WTC11 (cell line): ENCODE measurements around the gene MCF2L. TPM values are rescaled to one million over a fixed set of nuclear protein-coding genes. Genes with fewer than 3 reads are reported as not detected.

Experiments
- ATAC-seq: fragments of 200-7000 bp; cut with Tn5 transposase; 2 replicates; pipeline ENCODE4 v1.10.0; 2021; ENCODE audit warnings: mild to moderate bottlenecking, moderate library complexity
- CTCF ChIA-PET: fragments of 300-600 bp; sonication (Branson Sonifier 250); formaldehyde crosslinking; loops from one replicate; lab custom pipeline; 2021; ENCODE audit warnings: antibody characterized with exemption; lab: Charles Lee
- POLR2A ChIA-PET: fragments of 350-600 bp; sonication (Branson Sonifier 250); formaldehyde crosslinking; loops from one replicate; lab custom pipeline; 2021; ENCODE audit warnings: antibody characterized with exemption; lab: Charles Lee
- DNase-seq: peaks from one replicate; pipeline ENCODE4 v3.0.0; 2021; ENCODE audit warnings: low spot score
- H3K27ac Mint-ChIP-seq: 2 replicates; pipeline ENCODE4 v1.8.0; 2021; ENCODE audit warnings: mixed read lengths
- H3K27me3 Mint-ChIP-seq: 2 replicates; pipeline ENCODE4 v1.8.0; 2021; ENCODE audit warnings: low read depth, mild to moderate bottlenecking, moderate library complexity, mixed read lengths
- H3K36me3 Mint-ChIP-seq: 2 replicates; pipeline ENCODE4 v1.8.0; 2021; ENCODE audit warnings: mixed read lengths
- H3K4me1 Mint-ChIP-seq: 2 replicates; pipeline ENCODE4 v1.8.0; 2022; ENCODE audit warnings: mixed read lengths
- H3K4me3 Mint-ChIP-seq: 2 replicates; pipeline ENCODE4 v1.8.0; 2021; ENCODE audit warnings: mild to moderate bottlenecking, moderate library complexity, mixed read lengths
- H3K9me3 Mint-ChIP-seq: 2 replicates; pipeline ENCODE4 v1.8.0; 2021; ENCODE audit warnings: mixed read lengths
- EMX1 ChIP-seq: fragments of 250-450 bp; sonication (Bioruptor Pico); IDR thresholded peaks from 2 replicates; pipeline ENCODE4 v1.8.0; 2021; ENCODE audit warnings: mild to moderate bottlenecking
- ETV6 ChIP-seq: sonication (generic); formaldehyde crosslinking; IDR thresholded peaks from 2 replicates; pipeline ENCODE4 v1.8.1; 2022; ENCODE audit warnings: mild to moderate bottlenecking, missing genetic modification reagents
- GTF2I ChIP-seq: fragments of 250-450 bp; sonication (Bioruptor Pico); conservative IDR thresholded peaks from 2 replicates; pipeline ENCODE4 v1.4.0; 2021; ENCODE audit warnings: mild to moderate bottlenecking
- HMGA2 ChIP-seq: fragments of 250-450 bp; sonication (Bioruptor Pico); IDR thresholded peaks from 2 replicates; pipeline ENCODE4 v1.4.0; 2021; ENCODE audit warnings: mild to moderate bottlenecking, moderate library complexity
- NFATC4 ChIP-seq: fragments of 250-450 bp; sonication (Bioruptor Pico); IDR thresholded peaks from 2 replicates; pipeline ENCODE4 v1.9.0; 2021; ENCODE audit warnings: mild to moderate bottlenecking
- NR1H2 ChIP-seq: sonication (generic); formaldehyde crosslinking; IDR thresholded peaks from 2 replicates; pipeline ENCODE4 v1.9.0; 2021; ENCODE audit warnings: mild to moderate bottlenecking, moderate library complexity, missing genetic modification reagents
- NR2C2 ChIP-seq: sonication (generic); formaldehyde crosslinking; IDR thresholded peaks from 2 replicates; pipeline ENCODE4 v1.8.0; 2022; ENCODE audit warnings: mild to moderate bottlenecking, missing genetic modification reagents
- RELA ChIP-seq: sonication (generic); formaldehyde crosslinking; IDR thresholded peaks from 2 replicates; pipeline ENCODE4 v1.8.1; 2022; ENCODE audit warnings: missing genetic modification reagents, mild to moderate bottlenecking, borderline replicate concordance
- SOX15 ChIP-seq: fragments of 250-450 bp; sonication (Bioruptor Pico); IDR thresholded peaks from 2 replicates; pipeline ENCODE4 v1.9.0; 2021; ENCODE audit warnings: mild to moderate bottlenecking
- TP53 ChIP-seq: sonication (generic); formaldehyde crosslinking; IDR thresholded peaks from 2 replicates; pipeline ENCODE4 v1.8.1; 2023; ENCODE audit warnings: mild to moderate bottlenecking, missing genetic modification reagents
- ZNF263 ChIP-seq: sonication (generic); formaldehyde crosslinking; IDR thresholded peaks from 2 replicates; pipeline ENCODE4 v1.8.1; 2022; ENCODE audit warnings: low read depth, mild to moderate bottlenecking, moderate library complexity, missing genetic modification reagents
- total RNA-seq: library from RNA; stranded (reverse); gene quantifications from 3 replicates; pipeline ENCODE4 v1.2.3, GENCODE V29; 2021
- TF ChIP-seq, protein P1 (sequence below): fragments of 250-450 bp; sonication (Bioruptor Pico); IDR thresholded peaks from 2 replicates; pipeline ENCODE4 v1.9.0; 2021; ENCODE audit warnings: moderate library complexity, mild to moderate bottlenecking, inconsistent platforms, borderline replicate concordance
- TF ChIP-seq, protein P2 (sequence below): sonication (generic); formaldehyde crosslinking; conservative IDR thresholded peaks from 2 replicates; pipeline ENCODE4 v1.8.1; 2023; ENCODE audit warnings: mild to moderate bottlenecking, low read depth, missing genetic modification reagents, moderate library complexity
- TF ChIP-seq, protein P3 (sequence below): sonication (generic); formaldehyde crosslinking; IDR thresholded peaks from 2 replicates; pipeline ENCODE4 v1.8.0; 2023; ENCODE audit warnings: missing genetic modification reagents
- TF ChIP-seq, protein P4 (sequence below): sonication (generic); formaldehyde crosslinking; IDR thresholded peaks from 2 replicates; pipeline ENCODE4 v1.8.1; 2023; ENCODE audit warnings: mild to moderate bottlenecking, missing genetic modification reagents, moderate library complexity
- TF ChIP-seq, protein P5 (sequence below): sonication (generic); formaldehyde crosslinking; IDR thresholded peaks from 2 replicates; pipeline ENCODE4 v1.8.1; 2022; ENCODE audit warnings: mild to moderate bottlenecking, moderate library complexity, missing genetic modification reagents
- TF ChIP-seq, protein P6 (sequence below): sonication (generic); formaldehyde crosslinking; IDR thresholded peaks from 2 replicates; pipeline ENCODE4 v1.8.0; 2022; ENCODE audit warnings: mild to moderate bottlenecking, missing genetic modification reagents

MCF2L gene
- total RNA-seq, 1 experiment from 2014 or later: 34.8 TPM

DNA sequence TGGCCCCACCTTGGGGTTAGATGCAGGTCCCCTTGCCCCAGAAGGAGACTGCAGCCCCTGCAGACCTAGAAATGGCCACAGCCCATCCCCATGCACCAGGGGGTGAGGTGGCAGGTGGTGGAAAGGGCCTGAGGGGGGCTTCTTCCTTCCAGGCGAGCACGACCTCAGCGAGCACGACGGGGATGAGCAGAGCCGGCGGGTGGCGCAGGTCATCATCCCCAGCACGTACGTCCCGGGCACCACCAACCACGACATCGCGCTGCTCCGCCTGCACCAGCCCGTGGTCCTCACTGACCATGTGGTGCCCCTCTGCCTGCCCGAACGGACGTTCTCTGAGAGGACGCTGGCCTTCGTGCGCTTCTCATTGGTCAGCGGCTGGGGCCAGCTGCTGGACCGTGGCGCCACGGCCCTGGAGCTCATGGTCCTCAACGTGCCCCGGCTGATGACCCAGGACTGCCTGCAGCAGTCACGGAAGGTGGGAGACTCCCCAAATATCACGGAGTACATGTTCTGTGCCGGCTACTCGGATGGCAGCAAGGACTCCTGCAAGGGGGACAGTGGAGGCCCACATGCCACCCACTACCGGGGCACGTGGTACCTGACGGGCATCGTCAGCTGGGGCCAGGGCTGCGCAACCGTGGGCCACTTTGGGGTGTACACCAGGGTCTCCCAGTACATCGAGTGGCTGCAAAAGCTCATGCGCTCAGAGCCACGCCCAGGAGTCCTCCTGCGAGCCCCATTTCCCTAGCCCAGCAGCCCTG is 149.4 kb downstream of the MCF2L start:
- 0 out of 2 replicates have a peak, but pooled peaks cover 2% of the 10 kb centered on the region for H3K36me3 Mint-ChIP-seq
- no peak for TF ChIP-seq ZNF263 (CRISPR knock-in tag)
- TF ChIP-seq, protein P1, sequence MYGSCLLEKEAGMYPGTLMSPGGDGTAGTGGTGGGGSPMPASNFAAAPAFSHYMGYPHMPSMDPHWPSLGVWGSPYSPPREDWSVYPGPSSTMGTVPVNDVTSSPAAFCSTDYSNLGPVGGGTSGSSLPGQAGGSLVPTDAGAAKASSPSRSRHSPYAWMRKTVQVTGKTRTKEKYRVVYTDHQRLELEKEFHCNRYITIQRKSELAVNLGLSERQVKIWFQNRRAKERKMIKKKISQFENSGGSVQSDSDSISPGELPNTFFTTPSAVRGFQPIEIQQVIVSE: no peak
- TF ChIP-seq, protein P2, sequence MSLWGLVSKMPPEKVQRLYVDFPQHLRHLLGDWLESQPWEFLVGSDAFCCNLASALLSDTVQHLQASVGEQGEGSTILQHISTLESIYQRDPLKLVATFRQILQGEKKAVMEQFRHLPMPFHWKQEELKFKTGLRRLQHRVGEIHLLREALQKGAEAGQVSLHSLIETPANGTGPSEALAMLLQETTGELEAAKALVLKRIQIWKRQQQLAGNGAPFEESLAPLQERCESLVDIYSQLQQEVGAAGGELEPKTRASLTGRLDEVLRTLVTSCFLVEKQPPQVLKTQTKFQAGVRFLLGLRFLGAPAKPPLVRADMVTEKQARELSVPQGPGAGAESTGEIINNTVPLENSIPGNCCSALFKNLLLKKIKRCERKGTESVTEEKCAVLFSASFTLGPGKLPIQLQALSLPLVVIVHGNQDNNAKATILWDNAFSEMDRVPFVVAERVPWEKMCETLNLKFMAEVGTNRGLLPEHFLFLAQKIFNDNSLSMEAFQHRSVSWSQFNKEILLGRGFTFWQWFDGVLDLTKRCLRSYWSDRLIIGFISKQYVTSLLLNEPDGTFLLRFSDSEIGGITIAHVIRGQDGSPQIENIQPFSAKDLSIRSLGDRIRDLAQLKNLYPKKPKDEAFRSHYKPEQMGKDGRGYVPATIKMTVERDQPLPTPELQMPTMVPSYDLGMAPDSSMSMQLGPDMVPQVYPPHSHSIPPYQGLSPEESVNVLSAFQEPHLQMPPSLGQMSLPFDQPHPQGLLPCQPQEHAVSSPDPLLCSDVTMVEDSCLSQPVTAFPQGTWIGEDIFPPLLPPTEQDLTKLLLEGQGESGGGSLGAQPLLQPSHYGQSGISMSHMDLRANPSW (CRISPR knock-in tag): no peak
- no peak for TF ChIP-seq HMGA2
- no peak for TF ChIP-seq GTF2I
- no peak for TF ChIP-seq ETV6 (CRISPR knock-in tag)
- TF ChIP-seq, protein P3, sequence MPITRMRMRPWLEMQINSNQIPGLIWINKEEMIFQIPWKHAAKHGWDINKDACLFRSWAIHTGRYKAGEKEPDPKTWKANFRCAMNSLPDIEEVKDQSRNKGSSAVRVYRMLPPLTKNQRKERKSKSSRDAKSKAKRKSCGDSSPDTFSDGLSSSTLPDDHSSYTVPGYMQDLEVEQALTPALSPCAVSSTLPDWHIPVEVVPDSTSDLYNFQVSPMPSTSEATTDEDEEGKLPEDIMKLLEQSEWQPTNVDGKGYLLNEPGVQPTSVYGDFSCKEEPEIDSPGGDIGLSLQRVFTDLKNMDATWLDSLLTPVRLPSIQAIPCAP (CRISPR knock-in tag): no peak
- TF ChIP-seq TP53 (CRISPR knock-in tag): no peak
- no peak for TF ChIP-seq RELA (CRISPR knock-in tag)
- no peak for TF ChIP-seq NFATC4 (CRISPR knock-in tag)
- TF ChIP-seq NR2C2 (CRISPR knock-in tag): no peak
- no peak for TF ChIP-seq NR1H2 (CRISPR knock-in tag)
- no peak for TF ChIP-seq SOX15 (CRISPR knock-in tag)
- peaks cover 6% of the 10 kb centered on the region for H3K27me3 Mint-ChIP-seq
- peaks cover 9% of the 10 kb centered on the region for H3K4me1 Mint-ChIP-seq
- POLR2A ChIA-PET: no interaction called here
- peaks cover 6% of the 10 kb centered on the region for H3K9me3 Mint-ChIP-seq
- DNase-seq: no peak
- H3K4me3 Mint-ChIP-seq: no peak overlapping the region
- no peak overlapping the region for H3K27ac Mint-ChIP-seq
- ATAC-seq: no peak
- CTCF ChIA-PET: interaction anchor here (0.7 kb wide), 1 partner anchor 28 kb away, joined by 3 read pairs; no protein-coding TSS in a partner anchor

DNA sequence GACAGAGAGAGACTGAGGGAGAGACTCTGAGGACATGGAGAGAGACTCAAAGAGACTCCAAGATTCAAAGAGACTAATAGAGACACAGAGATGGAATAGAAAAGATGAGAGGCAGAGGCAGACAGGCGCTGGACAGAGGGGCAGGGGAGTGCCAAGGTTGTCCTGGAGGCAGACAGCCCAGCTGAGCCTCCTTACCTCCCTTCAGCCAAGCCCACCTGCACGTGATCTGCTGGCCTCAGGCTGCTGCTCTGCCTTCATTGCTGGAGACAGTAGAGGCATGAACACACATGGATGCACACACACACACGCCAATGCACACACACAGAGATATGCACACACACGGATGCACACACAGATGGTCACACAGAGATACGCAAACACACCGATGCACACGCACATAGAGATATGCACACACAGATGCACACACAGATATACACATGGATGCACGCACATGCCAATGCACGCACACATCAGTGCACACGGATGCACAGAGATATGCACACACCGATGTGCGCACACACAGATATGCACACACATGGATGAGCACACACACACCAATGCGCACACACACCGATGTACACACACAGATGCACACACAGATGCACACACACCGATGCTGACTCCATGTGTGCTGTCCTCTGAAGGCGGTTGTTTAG is 150.3 kb downstream of the MCF2L start:
- no peak for ATAC-seq
- POLR2A ChIA-PET: no interaction called here

More for the DNA sequence above, 150.3 kb downstream of the MCF2L start:
- Mint-ChIP-seq H3K4me3 (no peak overlapping the region), H3K9me3 (peaks cover 3% of the 10 kb centered on the region), H3K36me3 (0 out of 2 replicates have a peak, but pooled peaks cover 2% of the 10 kb centered on the region), H3K27me3 (peaks cover 3% of the 10 kb centered on the region), H3K27ac (no peak overlapping the region), H3K4me1 (peaks cover 9% of the 10 kb centered on the region)
- no peak for DNase-seq
- TF ChIP-seq, protein P4, sequence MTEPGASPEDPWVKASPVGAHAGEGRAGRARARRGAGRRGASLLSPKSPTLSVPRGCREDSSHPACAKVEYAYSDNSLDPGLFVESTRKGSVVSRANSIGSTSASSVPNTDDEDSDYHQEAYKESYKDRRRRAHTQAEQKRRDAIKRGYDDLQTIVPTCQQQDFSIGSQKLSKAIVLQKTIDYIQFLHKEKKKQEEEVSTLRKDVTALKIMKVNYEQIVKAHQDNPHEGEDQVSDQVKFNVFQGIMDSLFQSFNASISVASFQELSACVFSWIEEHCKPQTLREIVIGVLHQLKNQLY (CRISPR knock-in tag): no peak
- TF ChIP-seq, protein P5, sequence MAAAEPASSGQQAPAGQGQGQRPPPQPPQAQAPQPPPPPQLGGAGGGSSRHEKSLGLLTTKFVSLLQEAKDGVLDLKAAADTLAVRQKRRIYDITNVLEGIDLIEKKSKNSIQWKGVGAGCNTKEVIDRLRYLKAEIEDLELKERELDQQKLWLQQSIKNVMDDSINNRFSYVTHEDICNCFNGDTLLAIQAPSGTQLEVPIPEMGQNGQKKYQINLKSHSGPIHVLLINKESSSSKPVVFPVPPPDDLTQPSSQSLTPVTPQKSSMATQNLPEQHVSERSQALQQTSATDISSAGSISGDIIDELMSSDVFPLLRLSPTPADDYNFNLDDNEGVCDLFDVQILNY: no peak
- TF ChIP-seq EMX1: no peak
- TF ChIP-seq, protein P6, sequence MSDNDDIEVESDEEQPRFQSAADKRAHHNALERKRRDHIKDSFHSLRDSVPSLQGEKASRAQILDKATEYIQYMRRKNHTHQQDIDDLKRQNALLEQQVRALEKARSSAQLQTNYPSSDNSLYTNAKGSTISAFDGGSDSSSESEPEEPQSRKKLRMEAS (CRISPR knock-in tag): no peak
- CTCF ChIA-PET: interaction anchor here (0.7 to 1.2 kb wide), 2 partner anchors 29 to 90 kb away, joined by 3 read pairs; no protein-coding TSS in a partner anchor
